H9 (cell line): ENCODE data around the gene SLC24A3. TPM values are rescaled to one million over a fixed set of nuclear protein-coding genes. Genes with fewer than 3 reads are reported as not detected.

Source experiments
- DNase-seq: peaks from one replicate; pipeline ENCODE4 v3.0.0-alpha.2; 2017
- H2AFZ ChIP-seq: one replicate; pipeline ENCODE4 v1.6.1; 2013; ENCODE audit warnings: mild to moderate bottlenecking, low read length, control low read depth, moderate library complexity
- H2AK5ac ChIP-seq: 2 replicates; pipeline ENCODE4 v1.6.1; 2013; ENCODE audit warnings: low read length, control low read depth, mixed read lengths; ENCODE audit not compliant: insufficient read length
- H2BK120ac ChIP-seq: one replicate; pipeline ENCODE4 v1.6.1; 2013; ENCODE audit warnings: low read depth, mild to moderate bottlenecking, low read length, control low read depth, inconsistent platforms; ENCODE audit not compliant: poor library complexity, severe bottlenecking
- H2BK12ac ChIP-seq: 2 replicates; pipeline ENCODE4 v1.6.1; 2013; ENCODE audit warnings: low read length, control low read depth, mixed read lengths, low read depth; ENCODE audit not compliant: insufficient read length
- H2BK15ac ChIP-seq: 2 replicates; pipeline ENCODE4 v1.6.1; 2013; ENCODE audit warnings: low read depth, low read length, control low read depth
- H2BK20ac ChIP-seq: one replicate; pipeline ENCODE4 v1.6.1; 2013; ENCODE audit warnings: low read depth, mild to moderate bottlenecking, low read length, control low read depth, inconsistent platforms; ENCODE audit not compliant: poor library complexity, severe bottlenecking
- H2BK5ac ChIP-seq: 2 replicates; pipeline ENCODE4 v1.6.1; 2013; ENCODE audit warnings: low read length, control low read depth, mixed read lengths; ENCODE audit not compliant: insufficient read length
- H3K14ac ChIP-seq: 2 replicates; pipeline ENCODE4 v1.6.1; 2013; ENCODE audit warnings: low read length, control low read depth; ENCODE audit not compliant: insufficient read depth
- H3K18ac ChIP-seq: 2 replicates; pipeline ENCODE4 v1.6.1; 2013; ENCODE audit warnings: low read depth, mild to moderate bottlenecking, mixed read lengths, low read length, control low read depth; ENCODE audit not compliant: insufficient read length
- H3K23ac ChIP-seq: 2 replicates; pipeline ENCODE4 v1.6.1; 2013; ENCODE audit warnings: low read length, control low read depth, mixed read lengths, low read depth; ENCODE audit not compliant: insufficient read length
- H3K23me2 ChIP-seq: 2 replicates; pipeline ENCODE4 v1.6.1; 2013; ENCODE audit warnings: low read depth, mild to moderate bottlenecking, mixed read lengths, low read length, control low read depth; ENCODE audit not compliant: insufficient read length, poor library complexity, severe bottlenecking
- H3K27ac ChIP-seq: 2 replicates; pipeline ENCODE4 v1.5.1; 2013; ENCODE audit warnings: low read length, control low read depth, mixed read lengths, low read depth; ENCODE audit not compliant: insufficient read length
- H3K27me3 ChIP-seq: 2 replicates; pipeline ENCODE4 v1.6.1; 2013; ENCODE audit warnings: low read length, control low read depth, inconsistent platforms; ENCODE audit not compliant: insufficient read depth
- H3K4ac ChIP-seq: 2 replicates; pipeline ENCODE4 v1.6.1; 2013; ENCODE audit warnings: low read depth, mild to moderate bottlenecking, control low read depth, inconsistent platforms, low read length, moderate library complexity
- H3K4me1 ChIP-seq: 2 replicates; pipeline ENCODE4 v1.6.1; 2013; ENCODE audit warnings: low read length, control low read depth, inconsistent platforms; ENCODE audit not compliant: insufficient read depth
- H3K4me2 ChIP-seq: 2 replicates; pipeline ENCODE4 v1.6.1; 2013; ENCODE audit warnings: low read length, control low read depth, mixed read lengths; ENCODE audit not compliant: insufficient read length, insufficient read depth
- H3K56ac ChIP-seq: 2 replicates; pipeline ENCODE4 v1.6.1; 2013; ENCODE audit warnings: low read depth, mild to moderate bottlenecking, mixed read lengths, low read length, control low read depth; ENCODE audit not compliant: insufficient read length
- H3K79me1 ChIP-seq: 2 replicates; pipeline ENCODE4 v1.6.1; 2013; ENCODE audit warnings: low read depth, mild to moderate bottlenecking, moderate library complexity, low read length, control low read depth, inconsistent platforms; ENCODE audit not compliant: insufficient read depth, poor library complexity, severe bottlenecking
- H3K79me2 ChIP-seq: 2 replicates; pipeline ENCODE4 v1.6.1; 2013; ENCODE audit warnings: low read length, control low read depth, inconsistent platforms; ENCODE audit not compliant: insufficient read depth
- H3K9ac ChIP-seq: 2 replicates; pipeline ENCODE4 v1.6.1; 2013; ENCODE audit warnings: low read length, control low read depth, mixed read lengths; ENCODE audit not compliant: insufficient read length; ENCODE audit errors: extremely low read depth
- H3K9me3 ChIP-seq: one replicate; pipeline ENCODE4 v1.6.1; 2013; ENCODE audit warnings: low read depth, low read length, inconsistent platforms; ENCODE audit not compliant: control insufficient read depth
- H3T11ph ChIP-seq: one replicate; pipeline ENCODE4 v1.6.1; 2013; ENCODE audit warnings: mild to moderate bottlenecking, low read length, control low read depth, inconsistent platforms
- H4K20me1 ChIP-seq: one replicate; pipeline ENCODE4 v1.6.1; 2013; ENCODE audit not compliant: control insufficient read depth, insufficient read length, insufficient read depth
- H4K5ac ChIP-seq: 2 replicates; pipeline ENCODE4 v1.6.1; 2013; ENCODE audit warnings: low read depth, mild to moderate bottlenecking, mixed read lengths, low read length, control low read depth; ENCODE audit not compliant: insufficient read length
- H4K8ac ChIP-seq: replicated peaks from 2 replicates; pipeline ENCODE4 v1.6.1; 2013; ENCODE audit warnings: low read length, control low read depth, mixed read lengths, low read depth; ENCODE audit not compliant: insufficient read length
- H4K91ac ChIP-seq: 2 replicates; pipeline ENCODE4 v1.6.1; 2013; ENCODE audit warnings: low read depth, mild to moderate bottlenecking, moderate library complexity, mixed read lengths, low read length, control low read depth; ENCODE audit not compliant: insufficient read length
- H3K27ac Mint-ChIP-seq, 3 experiments: 2 replicates in 2 of 3; 3 replicates in 1 of 3; pipeline ENCODE4 v1.8.0; 2020 to 2021; ENCODE audit warnings: mixed read lengths in 3 of 3, mild to moderate bottlenecking in 1 of 3, moderate library complexity in 1 of 3
- H3K27me3 Mint-ChIP-seq: 2 replicates; pipeline ENCODE4 v1.8.0; 2021; ENCODE audit warnings: low read depth, mild to moderate bottlenecking, moderate library complexity, mixed read lengths
- H3K36me3 Mint-ChIP-seq, 3 experiments: 2 replicates in 2 of 3; 3 replicates in 1 of 3; pipeline ENCODE4 v1.8.0; 2020 to 2021; ENCODE audit warnings: low read depth in 3 of 3, mixed read lengths in 3 of 3; ENCODE audit not compliant: insufficient read depth in 1 of 3
- H3K4me1 Mint-ChIP-seq, 2 experiments: 2 replicates each; pipeline ENCODE4 v1.8.0; 2020; ENCODE audit warnings: mixed read lengths in 2 of 2
- H3K4me3 Mint-ChIP-seq, 2 experiments: 2 replicates in 1 of 2; 3 replicates in 1 of 2; pipeline ENCODE4 v1.8.0; 2020 to 2021; ENCODE audit warnings: mild to moderate bottlenecking in 2 of 2, mixed read lengths in 2 of 2, moderate library complexity in 1 of 2
- H3K9me3 Mint-ChIP-seq, 2 experiments: 2 replicates in 1 of 2; 3 replicates in 1 of 2; pipeline ENCODE4 v1.8.0; 2020; ENCODE audit warnings: mild to moderate bottlenecking in 2 of 2, mixed read lengths in 2 of 2, moderate library complexity in 1 of 2
- CTCF ChIP-seq: fragments of 200-600 bp; sonication (generic); conservative IDR thresholded peaks from 3 replicates; pipeline ENCODE4 v1.8.0; 2021; ENCODE audit warnings: antibody characterized with exemption, mild to moderate bottlenecking
- WGBS: extraction: QIAGEN DNeasy Blood & Tissue Kit; methylation state at CpG from one replicate; pipeline ENCODE4 v1.1.7; 2013; ENCODE audit warnings: missing lambda C conversion rate, low lambda C conversion rate, mixed read lengths; ENCODE audit not compliant: insufficient read length; ENCODE audit errors: extremely low coverage; 5-methylcytosine and 5-hydroxymethylcytosine counted together
- total RNA-seq: library from RNA; stranded (reverse); gene quantifications from 2 replicates; pipeline ENCODE4 v1.2.1, GENCODE V29; 2021

Gene SLC24A3
- total RNA-seq, 1 experiment from 2014 or later, result 0.83 TPM

DNA sequence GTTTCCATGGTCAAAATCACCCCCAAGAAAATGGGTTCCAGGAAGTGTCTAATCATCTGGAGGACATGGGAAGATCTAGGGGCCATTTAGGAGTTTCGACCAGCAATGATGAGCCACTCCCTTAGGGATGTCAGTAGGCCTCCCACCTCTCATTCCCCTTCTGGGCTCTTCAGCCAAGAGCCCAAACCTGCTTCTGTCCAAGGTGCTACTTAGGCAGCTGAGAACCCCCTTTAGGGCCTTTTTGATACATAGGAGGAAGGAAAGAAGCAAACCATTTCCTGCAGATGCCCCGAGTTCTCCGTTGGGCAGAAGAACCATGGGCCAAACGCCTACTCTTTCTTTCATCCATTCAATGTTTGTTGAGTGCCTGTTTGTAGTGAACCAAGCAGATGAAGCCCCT lies 404.2 kb downstream of the SLC24A3 start:
- peaks cover 18% of the 10 kb centered on the region; the same call in 1 of the 2 replicates for H3K4me1 ChIP-seq
- no peak for TF ChIP-seq CTCF
- no CpG with 5 or more reads among the region's 4 CpGs for WGBS

More for the DNA sequence above, 404.2 kb downstream of the SLC24A3 start:
- no peak overlapping the region for H4K91ac ChIP-seq
- H2BK20ac ChIP-seq, result no peak overlapping the region
- no peak overlapping the region for H2BK5ac ChIP-seq
- H3K9me3 ChIP-seq, result no peaks in the 10 kb centered on the region
- no peak overlapping the region for H3K56ac ChIP-seq
- H2BK12ac ChIP-seq, result no peak overlapping the region
- H4K5ac ChIP-seq, result no peak overlapping the region
- H2AFZ ChIP-seq, result no peak overlapping the region
- H3K27ac ChIP-seq, result no peak overlapping the region
- no peak overlapping the region for H2BK120ac ChIP-seq
- no peak overlapping the region for H2AK5ac ChIP-seq
- no peak overlapping the region for H3T11ph ChIP-seq
- H2BK15ac ChIP-seq, result no peak overlapping the region
- H3K9ac ChIP-seq, result no peak overlapping the region
- Mint-ChIP-seq H3K9me3 (no peaks in the 10 kb centered on the region), H3K4me1 (peaks cover 31 to 34% of the 10 kb centered on the region in 2 experiments), H3K27ac (no peak overlapping the region), H3K4me3 (no peak overlapping the region), H3K36me3 (peaks cover 0 to 5% (median 0%) of the 10 kb centered on the region in 3 experiments; a peak in 2 of 7 replicates), H3K27me3 (peaks cover 17% of the 10 kb centered on the region)
- no peak overlapping the region for H3K4me2 ChIP-seq
- no peak overlapping the region for H3K4ac ChIP-seq
- no peaks in the 10 kb centered on the region; the same call in 1 of the 2 replicates for H3K27me3 ChIP-seq
- no peak overlapping the region for H4K8ac ChIP-seq
- H3K23me2 ChIP-seq, result no peaks in the 10 kb centered on the region
- DNase-seq, result no peak
- no peak overlapping the region for H3K14ac ChIP-seq
- no peaks in the 10 kb centered on the region for H3K79me2 ChIP-seq
- H3K79me1 ChIP-seq, result no peaks in the 10 kb centered on the region
- no peaks in the 10 kb centered on the region for H4K20me1 ChIP-seq
- H3K18ac ChIP-seq, result no peak overlapping the region
- H3K23ac ChIP-seq, result no peak overlapping the region
